Heart left ventricle (tissue), 16 donors: ENCODE results near the gene UBTD1. TPM values are rescaled to one million over a fixed set of nuclear protein-coding genes. Genes with fewer than 3 reads are reported as not detected.

Experiments used
- ATAC-seq, 4 donors: fragments of 200-7000 bp; cut with Tn5 transposase; one replicate each; pipeline ENCODE4 v1.9.1; 2020 to 2022; ENCODE audit warnings: moderate library complexity in 4 of 4, mild to moderate bottlenecking in 3 of 4, moderate number of reproducible peaks in 1 of 4
- DNase-seq, 5 donors: peaks; one replicate each; pipeline ENCODE4 v3.0.0-alpha.2; 2020
- H3K27ac ChIP-seq, 12 donors: fragments of 200-600 bp; sonication (generic) in 4 of 12; one replicate each; pipeline versions ENCODE4 v1.5.0 to v1.8.0; 2016 to 2022; ENCODE audit warnings: mild to moderate bottlenecking in 2 of 12
- H3K27me3 ChIP-seq, 9 donors: fragments of 200-600 bp; sonication (generic) in 2 of 9; one replicate each; pipeline versions ENCODE4 v1.5.1 to v1.8.0; 2016 to 2022; ENCODE audit warnings: mild to moderate bottlenecking in 3 of 9
- H3K36me3 ChIP-seq, 9 donors: fragments of 200-600 bp; sonication (generic) in 2 of 9; one replicate each; pipeline versions ENCODE4 v1.5.0 to v1.8.0; 2018 to 2022; ENCODE audit warnings: mild to moderate bottlenecking in 2 of 9
- H3K4me1 ChIP-seq, 12 donors: fragments of 200-600 bp; sonication (generic) in 4 of 12; one replicate each; pipeline versions ENCODE4 v1.5.0 to v1.8.0; 2016 to 2022; ENCODE audit warnings: mild to moderate bottlenecking in 3 of 12
- H3K4me3 ChIP-seq, 12 donors: fragments of 200-600 bp; sonication (generic) in 4 of 12; one replicate each; pipeline versions ENCODE4 v1.5.0 to v1.8.0; 2017 to 2022; ENCODE audit warnings: mild to moderate bottlenecking in 9 of 12, moderate library complexity in 4 of 12
- H3K9me3 ChIP-seq, 12 donors: fragments of 200-600 bp; sonication (generic) in 4 of 12; one replicate each; pipeline versions ENCODE4 v1.5.0 to v1.8.0; 2016 to 2022; ENCODE audit warnings: mild to moderate bottlenecking in 1 of 12
- CTCF ChIP-seq, 12 donors: fragments of 200-600 bp; sonication (generic) in 4 of 12; IDR thresholded peaks; one replicate each; pipeline versions ENCODE4 v1.5.0 to v1.8.0; 2018 to 2022; ENCODE audit warnings: antibody characterized with exemption in 12 of 12, mild to moderate bottlenecking in 5 of 12
- POLR2A ChIP-seq, 2 donors: fragments of 450-650 bp; IDR thresholded peaks; one replicate each; pipeline ENCODE4 v1.6.1; 2017; ENCODE audit warnings: antibody characterized with exemption in 2 of 2, mild to moderate bottlenecking in 2 of 2, moderate library complexity in 2 of 2
- WGBS, 4 donors: extraction: QIAGEN DNeasy Blood & Tissue Kit in 2 of 4; methylation state at CpG; one replicate each; pipeline versions ENCODE4 v1.1.5 to v1.1.7; 2013 to 2018; 5-methylcytosine and 5-hydroxymethylcytosine counted together
- intact Hi-C, 10 donors: fragments of 100-400 bp; cut with DNase I; formaldehyde crosslinking; loops; one replicate each; pipeline versions ENCODE4 v1.11.1 to v1.14.2; 2022
- polyA plus RNA-seq, 2 donors: library from polyadenylated mRNA; stranded (reverse); fragments of 200-250 nt; gene quantifications; one replicate each; pipeline ENCODE4 v1.2.3, GENCODE V29; 2013
- total RNA-seq, 9 donors: library from RNA; depleted of rRNA in 2 of 9; stranded (reverse); fragments of >200 nt in 2 of 9; fragmentation: NEBNext Ultra II Directional in 3 of 9; extraction: Animal tissue kit (Norgen Biotek cat#: 25700) in 3 of 9; gene quantifications; one replicate each; pipeline versions ENCODE4 v1.1.0 to v1.2.4, GENCODE V29; 2016 to 2023
- donor health status: ischemic (EF 13 %, LVEDD 7.1; RV severe dilation, severe dysfunction).
- donor health status: healthy with polysubstance abuse.
- donor health status: DM: no; HTN: yes; CAD: no.
- donor health status: DM: no; HTN: no; CAD: no.
- donor health status: ischemic (EF 25% LVEDD 6.9; RV normal size, moderate dysfunction).
- donor health status: ischemic (EF 25% LVEDD 5.7; RV mildly dilated, moderate dysfunction).
- donor health status: healthy.
- donor health status: DM: yes; HTN: yes; CAD: no.
- donor health status: ischemic (EF 35%, LVEDD 5.7; RV mildly dilated, moderate dysfunction).
- donor health status: nonischemic (EF 11% LVEDD 7.7; RV severe dilation, severe dysfunction).
- donor health status: DM: yes; HTN: yes; CAD: no.
- donor health status: PGD.
- donor health status: ischemic (EF 29% LVEDD 5.4; RV normal size, mild dysfunction).
- donor health status: nonischemic (EF 23%, LVEDD 6.1; RV moderate dilation, normal function).

The UBTD1 gene
- total and polyA plus RNA-seq, 11 donors = 18.2 to 49.7 (median 28.2) TPM

GRCh38 chr10:97482381-97482780 is 16.3 kb upstream of the UBTD1 start:
- Histone ChIP-seq H3K4me1 (peaks cover 0 to 27% (median 10%) of the 10 kb centered on the region in 12 donors), H3K36me3 (peaks cover 0 to 74% (median 56%) of the 10 kb centered on the region in 9 donors), H3K27me3 (no peaks in the 10 kb centered on the region), H3K27ac (no peak overlapping the region), H3K9me3 (no peaks in the 10 kb centered on the region), H3K4me3 (no peak overlapping the region)
- intact Hi-C loops = no loop called here
- WGBS, 4 donors = 73 to 87% (median 78%) methylated on average over 1 of the region's 1 CpG
- DNase-seq (no peak), ATAC-seq (no peak)
- no peak for TF ChIP-seq POLR2A (IDR thresholded peaks at IDR 0.05)
- no peak for TF ChIP-seq CTCF (IDR thresholded peaks at IDR 0.05)

GRCh38 chr10:97483506-97483905 is 15.2 kb upstream of the UBTD1 start:
- Histone ChIP-seq H3K4me1 (peaks cover 0 to 35% (median 16%) of the 10 kb centered on the region in 12 donors), H3K9me3 (no peaks in the 10 kb centered on the region), H3K27ac (peak overlapping the region in 1 of 12 donors; percentile 22), H3K27me3 (no peaks in the 10 kb centered on the region), H3K36me3 (peaks cover 0 to 62% (median 47%) of the 10 kb centered on the region in 9 donors), H3K4me3 (no peak overlapping the region)
- no peak for TF ChIP-seq POLR2A (IDR thresholded peaks at IDR 0.05)
- TF ChIP-seq CTCF (IDR thresholded peaks at IDR 0.05) = no peak
- 48 to 62% (median 61%) methylated on average over 3 of the region's 3 CpGs for WGBS, 4 donors
- intact Hi-C loops = no loop called here
- DNase-seq (no peak), ATAC-seq (peak; percentile 11 to 67 (median 40))

- WGBS, 4 donors = 90 to 91% (median 90%) methylated on average over 1 of the region's 1 CpG
- intact Hi-C loops = no loop called here
These were observed 14.8 kb upstream of the UBTD1 start for GRCh38 chr10:97483921-97484320.

More at GRCh38 chr10:97483921-97484320, 14.8 kb upstream of the UBTD1 start:
- DNase-seq = no peak
- Histone ChIP-seq H3K27ac (peak overlapping the region in 1 of 12 donors; percentile 22), H3K9me3 (no peaks in the 10 kb centered on the region), H3K27me3 (no peaks in the 10 kb centered on the region), H3K36me3 (peaks cover 0 to 58% (median 43%) of the 10 kb centered on the region in 9 donors), H3K4me1 (peaks cover 0 to 39% (median 19%) of the 10 kb centered on the region in 12 donors), H3K4me3 (no peak overlapping the region)
- ATAC-seq = no peak
- TF ChIP-seq CTCF (IDR thresholded peaks at IDR 0.05) = no peak
- no peak for TF ChIP-seq POLR2A (IDR thresholded peaks at IDR 0.05)
